ENCODE data around the gene FN1.

Gene FN1

DNA sequence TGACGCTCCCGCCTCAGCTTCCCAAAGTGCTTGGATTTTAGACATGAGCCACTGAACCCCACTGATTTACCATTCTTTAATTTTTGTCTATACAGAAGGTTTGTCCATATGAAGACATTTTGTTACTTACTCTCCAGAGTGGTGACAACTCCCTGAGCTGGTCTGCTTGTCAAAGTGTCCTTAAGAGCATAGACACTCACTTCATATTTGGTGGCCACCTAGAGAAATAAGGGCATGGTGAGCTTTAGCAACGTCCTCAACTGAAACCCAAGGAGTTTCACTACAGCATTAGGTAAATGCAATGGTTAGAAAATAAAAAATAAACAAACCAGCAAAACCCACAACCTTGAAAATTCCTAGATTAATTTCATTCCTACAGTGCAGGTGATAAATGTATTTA, 57.8 kb downstream of the FN1 start:
- no peak overlapping the region for H3K9ac ChIP-seq (ENCODE audit: low read depth, low read length)
- no peaks in the 10 kb centered on the region for H3K4me1 ChIP-seq (ENCODE audit: control insufficient read depth, insufficient read depth, low read length)
- no peak overlapping the region for H3K27ac ChIP-seq (ENCODE audit: low read depth, low read length)
- no peaks in the 10 kb centered on the region for H3K27me3 ChIP-seq (ENCODE audit: control insufficient read depth, insufficient read depth, low read length)
- no peaks in the 10 kb centered on the region for H3K9me3 ChIP-seq (ENCODE audit: control insufficient read depth, insufficient read depth, low read length)
- H3K36me3 ChIP-seq (ENCODE audit: control insufficient read depth, insufficient read depth, low read length), result peaks cover 87% of the 10 kb centered on the region
- H3K4me3 ChIP-seq (ENCODE audit: low read depth, low read length), result no peak overlapping the region

DNA sequence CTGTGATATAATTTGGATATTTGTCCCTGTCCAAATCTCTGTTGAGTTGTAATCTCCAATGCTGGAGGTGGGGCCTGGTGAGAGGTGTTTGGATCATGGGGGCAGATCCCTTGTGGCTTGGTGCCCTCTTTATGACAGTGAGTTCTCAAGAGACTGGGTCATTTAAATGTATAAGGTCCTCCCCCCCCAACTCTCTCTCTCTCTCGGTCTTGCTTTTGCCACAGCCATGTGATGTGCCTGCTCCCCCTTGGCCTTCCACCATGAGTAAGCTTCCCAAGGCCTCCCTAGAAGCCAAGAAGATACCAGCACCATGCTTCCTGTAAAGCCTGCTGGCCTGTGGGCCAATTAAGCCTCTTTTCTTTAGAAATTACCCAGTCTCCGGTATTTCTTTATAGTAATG, 58.6 kb downstream of the FN1 start:
- Histone ChIP-seq H3K27me3 (ENCODE audit: control insufficient read depth, insufficient read depth, low read length) (no peaks in the 10 kb centered on the region), H3K9ac (ENCODE audit: low read depth, low read length) (no peak overlapping the region), H3K9me3 (ENCODE audit: control insufficient read depth, insufficient read depth, low read length) (no peaks in the 10 kb centered on the region), H3K4me1 (ENCODE audit: control insufficient read depth, insufficient read depth, low read length) (no peaks in the 10 kb centered on the region), H3K36me3 (ENCODE audit: control insufficient read depth, insufficient read depth, low read length) (peaks cover 89% of the 10 kb centered on the region), H3K4me3 (ENCODE audit: low read depth, low read length) (no peak overlapping the region), H3K27ac (ENCODE audit: low read depth, low read length) (no peak overlapping the region)

DNA sequence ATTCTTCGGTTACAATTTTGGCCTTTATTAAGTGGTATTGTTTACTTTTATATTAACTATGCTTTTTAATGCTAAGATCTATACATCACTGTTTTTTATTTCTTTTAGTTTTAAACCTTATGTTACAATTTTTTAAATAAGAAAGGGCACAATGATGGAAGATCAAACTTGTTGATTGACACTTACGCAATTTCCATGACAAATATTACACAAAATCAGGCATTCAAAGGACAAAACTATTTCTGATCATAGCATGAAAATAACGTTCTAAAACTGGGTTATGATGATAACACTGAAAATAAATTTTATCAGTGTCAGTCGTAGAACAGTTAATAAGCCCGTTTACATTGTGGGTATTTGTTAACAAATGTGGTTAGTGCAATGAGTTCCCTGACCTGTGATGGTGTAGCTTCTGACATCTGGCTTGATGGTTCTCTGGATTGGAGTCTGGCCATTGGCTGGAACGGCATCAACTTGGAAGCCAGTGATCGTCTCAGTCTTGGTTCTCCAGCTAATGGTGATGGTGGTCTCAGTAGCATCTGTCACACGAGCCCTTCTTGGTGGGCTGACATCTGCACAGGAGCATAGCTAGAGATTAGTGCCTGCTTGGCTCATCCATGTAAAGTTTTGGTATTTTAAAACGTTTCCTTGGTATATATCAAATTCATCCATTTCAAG, 59.6 kb downstream of the FN1 start:
- Histone ChIP-seq H3K36me3 (ENCODE audit: control insufficient read depth, insufficient read depth, low read length) (peaks cover 90% of the 10 kb centered on the region), H3K9ac (ENCODE audit: low read depth, low read length) (no peak overlapping the region), H3K4me3 (ENCODE audit: low read depth, low read length) (no peak overlapping the region), H3K9me3 (ENCODE audit: control insufficient read depth, insufficient read depth, low read length) (no peaks in the 10 kb centered on the region), H3K27ac (ENCODE audit: low read depth, low read length) (no peak overlapping the region), H3K4me1 (ENCODE audit: control insufficient read depth, insufficient read depth, low read length) (no peaks in the 10 kb centered on the region), H3K27me3 (ENCODE audit: control insufficient read depth, insufficient read depth, low read length) (no peaks in the 10 kb centered on the region)

- Histone ChIP-seq H3K4me1 (ENCODE audit: control insufficient read depth, insufficient read depth, low read length) (no peaks in the 10 kb centered on the region), H3K27ac (ENCODE audit: low read depth, low read length) (no peak overlapping the region), H3K9me3 (ENCODE audit: control insufficient read depth, insufficient read depth, low read length) (no peaks in the 10 kb centered on the region), H3K27me3 (ENCODE audit: control insufficient read depth, insufficient read depth, low read length) (no peaks in the 10 kb centered on the region), H3K36me3 (ENCODE audit: control insufficient read depth, insufficient read depth, low read length) (peaks cover 86% of the 10 kb centered on the region), H3K9ac (ENCODE audit: low read depth, low read length) (no peak overlapping the region), H3K4me3 (ENCODE audit: low read depth, low read length) (no peak overlapping the region)
Observed at GRCh38 chr2:215375467-215375830, 60.4 kb downstream of the FN1 start.

- Histone ChIP-seq H3K27ac (ENCODE audit: low read depth, low read length) (no peak overlapping the region), H3K27me3 (ENCODE audit: control insufficient read depth, insufficient read depth, low read length) (no peaks in the 10 kb centered on the region), H3K36me3 (ENCODE audit: control insufficient read depth, insufficient read depth, low read length) (peaks cover 86% of the 10 kb centered on the region), H3K4me1 (ENCODE audit: control insufficient read depth, insufficient read depth, low read length) (no peaks in the 10 kb centered on the region), H3K9ac (ENCODE audit: low read depth, low read length) (no peak overlapping the region), H3K4me3 (ENCODE audit: low read depth, low read length) (no peak overlapping the region), H3K9me3 (ENCODE audit: control insufficient read depth, insufficient read depth, low read length) (no peaks in the 10 kb centered on the region)
Observed at GRCh38 chr2:215374642-215375466, 61.0 kb downstream of the FN1 start.

DNA sequence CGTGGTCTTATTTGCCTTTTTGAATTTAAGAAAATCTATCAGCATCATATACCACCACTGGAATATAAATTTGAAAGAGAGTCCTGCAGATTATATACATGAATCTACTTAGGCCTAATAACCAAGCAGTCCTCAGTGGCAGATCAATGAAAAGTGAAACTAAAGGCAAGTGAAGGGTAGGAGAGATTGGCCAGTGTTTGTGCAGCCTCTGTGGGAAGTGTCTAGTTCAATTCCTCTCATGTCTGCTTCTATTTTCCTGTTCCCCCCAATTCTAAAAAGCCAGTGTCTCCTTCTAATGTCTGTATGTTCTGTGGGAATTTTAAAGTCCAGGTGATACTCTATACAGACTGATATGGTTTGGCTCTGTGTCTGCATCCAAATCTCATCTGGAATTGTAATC, 61.9 kb downstream of the FN1 start:
- Histone ChIP-seq H3K27me3 (ENCODE audit: control insufficient read depth, insufficient read depth, low read length) (no peaks in the 10 kb centered on the region), H3K4me1 (ENCODE audit: control insufficient read depth, insufficient read depth, low read length) (no peaks in the 10 kb centered on the region), H3K9ac (ENCODE audit: low read depth, low read length) (no peak overlapping the region), H3K9me3 (ENCODE audit: control insufficient read depth, insufficient read depth, low read length) (no peaks in the 10 kb centered on the region), H3K4me3 (ENCODE audit: low read depth, low read length) (no peak overlapping the region), H3K36me3 (ENCODE audit: control insufficient read depth, insufficient read depth, low read length) (peaks cover 90% of the 10 kb centered on the region), H3K27ac (ENCODE audit: low read depth, low read length) (no peak overlapping the region)

DNA sequence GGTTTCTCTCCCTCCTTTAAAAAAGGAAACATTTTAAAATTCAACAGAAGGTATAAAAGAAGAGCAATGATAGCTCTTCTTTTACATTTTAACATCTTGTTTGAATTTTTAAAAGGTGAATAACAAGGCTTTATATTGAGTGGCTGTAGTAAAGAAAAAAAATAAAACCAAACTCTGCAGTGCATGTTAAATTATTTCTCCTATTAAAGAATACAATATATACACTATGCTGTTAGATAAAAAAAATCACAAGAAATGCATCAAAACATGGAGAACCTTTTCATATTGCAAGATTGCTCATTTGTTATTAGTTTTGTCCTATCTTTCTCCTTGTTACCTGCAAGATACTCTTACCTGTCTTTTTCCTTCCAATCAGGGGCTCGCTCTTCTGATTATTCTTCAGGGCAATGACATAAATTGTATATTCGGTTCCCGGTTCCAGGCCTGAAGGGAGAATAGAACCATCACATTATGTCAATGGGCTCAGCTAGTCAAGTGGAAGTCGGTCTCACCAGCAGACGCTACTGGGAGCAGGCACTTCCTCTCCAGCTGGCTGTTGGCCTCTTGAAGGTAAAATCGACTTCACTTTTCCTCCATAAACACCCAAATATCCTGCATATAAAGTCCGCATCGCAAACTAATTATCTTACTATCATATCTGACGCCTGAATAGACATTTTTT, 62.8 kb downstream of the FN1 start:
- Histone ChIP-seq H3K9me3 (ENCODE audit: control insufficient read depth, insufficient read depth, low read length) (no peaks in the 10 kb centered on the region), H3K4me1 (ENCODE audit: control insufficient read depth, insufficient read depth, low read length) (no peaks in the 10 kb centered on the region), H3K36me3 (ENCODE audit: control insufficient read depth, insufficient read depth, low read length) (peaks cover 90% of the 10 kb centered on the region), H3K27ac (ENCODE audit: low read depth, low read length) (no peak overlapping the region), H3K4me3 (ENCODE audit: low read depth, low read length) (no peak overlapping the region), H3K9ac (ENCODE audit: low read depth, low read length) (no peak overlapping the region), H3K27me3 (ENCODE audit: control insufficient read depth, insufficient read depth, low read length) (no peaks in the 10 kb centered on the region)

DNA sequence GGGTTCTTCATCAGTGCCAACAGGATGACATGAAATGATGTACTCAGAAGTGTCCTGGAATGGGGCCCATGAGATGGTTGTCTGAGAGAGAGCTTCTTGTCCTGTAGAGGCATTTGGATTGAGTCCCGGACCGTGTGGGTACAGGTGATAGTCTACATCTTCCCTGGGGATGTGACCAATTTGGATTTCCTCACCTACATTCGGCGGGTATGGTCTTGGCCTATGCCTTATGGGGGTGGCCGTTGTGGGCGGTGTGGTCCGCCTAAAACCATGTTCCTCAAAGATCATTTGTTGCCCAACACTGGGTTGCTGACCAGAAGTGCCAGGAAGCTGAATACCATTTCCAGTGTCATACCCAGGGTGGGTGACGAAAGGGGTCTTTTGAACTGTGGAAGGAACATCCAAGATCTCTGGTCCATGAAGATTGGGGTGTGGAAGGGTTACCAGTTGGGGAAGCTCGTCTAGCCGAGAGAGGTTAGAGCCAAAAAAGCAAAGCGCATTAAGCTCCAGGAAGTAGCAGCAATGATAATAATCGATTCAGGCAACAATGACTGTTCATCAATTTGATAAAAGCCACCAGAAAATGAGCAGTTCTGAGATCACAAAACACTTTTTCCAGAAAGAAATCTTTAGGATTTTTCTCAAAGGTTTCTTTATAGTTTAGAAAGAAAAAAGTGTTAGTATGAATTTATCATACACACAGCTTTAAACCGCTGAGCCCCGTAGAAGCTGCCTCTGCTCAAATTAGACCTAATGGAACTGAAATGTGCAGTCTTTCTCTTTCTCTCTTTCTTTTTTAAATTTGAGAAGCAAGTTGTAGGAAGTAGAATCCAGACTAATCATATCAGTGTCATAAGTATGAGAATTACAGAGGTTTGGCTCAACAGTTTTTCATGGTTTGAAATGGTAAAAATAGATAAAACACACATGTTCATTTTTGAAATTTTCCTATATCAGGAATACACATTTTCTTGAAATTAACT, 63.7 kb downstream of the FN1 start:
- Histone ChIP-seq H3K9ac (ENCODE audit: low read depth, low read length) (no peak overlapping the region), H3K4me3 (ENCODE audit: low read depth, low read length) (no peak overlapping the region), H3K27me3 (ENCODE audit: control insufficient read depth, insufficient read depth, low read length) (no peaks in the 10 kb centered on the region), H3K27ac (ENCODE audit: low read depth, low read length) (no peak overlapping the region), H3K36me3 (ENCODE audit: control insufficient read depth, insufficient read depth, low read length) (peaks cover 90% of the 10 kb centered on the region), H3K4me1 (ENCODE audit: control insufficient read depth, insufficient read depth, low read length) (no peaks in the 10 kb centered on the region), H3K9me3 (ENCODE audit: control insufficient read depth, insufficient read depth, low read length) (no peaks in the 10 kb centered on the region)

GRCh38 chr2:215370112-215370965, 65.5 kb downstream of the FN1 start:
- Histone ChIP-seq H3K9me3 (ENCODE audit: control insufficient read depth, insufficient read depth, low read length) (no peaks in the 10 kb centered on the region), H3K4me3 (ENCODE audit: low read depth, low read length) (no peak overlapping the region), H3K4me1 (ENCODE audit: control insufficient read depth, insufficient read depth, low read length) (no peaks in the 10 kb centered on the region), H3K27ac (ENCODE audit: low read depth, low read length) (no peak overlapping the region), H3K9ac (ENCODE audit: low read depth, low read length) (no peak overlapping the region), H3K27me3 (ENCODE audit: control insufficient read depth, insufficient read depth, low read length) (no peaks in the 10 kb centered on the region), H3K36me3 (ENCODE audit: control insufficient read depth, insufficient read depth, low read length) (peaks cover 87% of the 10 kb centered on the region)
